Testis (tissue), 3 donors: ENCODE measurements around the gene SYNDIG1. TPM values are rescaled to one million over a fixed set of nuclear protein-coding genes. Genes with fewer than 3 reads are reported as not detected.

Experiments
- DNase-seq: peaks from one replicate; pipeline ENCODE4 v3.0.0-alpha.2; 2019
- H3K27ac ChIP-seq, 2 donors: fragments of 200-600 bp; sonication (generic); one replicate each; pipeline ENCODE4 v1.5.1; 2019
- H3K27me3 ChIP-seq: fragments of 200-600 bp; sonication (generic); one replicate; pipeline ENCODE4 v1.5.1; 2019
- H3K36me3 ChIP-seq: fragments of 200-600 bp; sonication (generic); one replicate; pipeline ENCODE4 v1.5.1; 2017; ENCODE audit warnings: low read depth; ENCODE audit errors: missing control alignments
- H3K4me1 ChIP-seq: fragments of 200-600 bp; sonication (generic); one replicate; pipeline ENCODE4 v1.5.1; 2019
- H3K4me3 ChIP-seq, 2 donors: fragments of 200-600 bp; sonication (generic); one replicate each; pipeline ENCODE4 v1.5.1; 2017 to 2019
- H3K9me3 ChIP-seq: fragments of 200-600 bp; sonication (generic); one replicate; pipeline ENCODE4 v1.5.1; 2017
- CTCF ChIP-seq, 3 experiments: fragments of 450-650 bp in 2 of 3; fragments of 200-600 bp in 1 of 3; sonication (generic) in 1 of 3; IDR thresholded peaks; one replicate each; pipeline ENCODE4 v1.5.1; 2016 to 2019; ENCODE audit warnings: antibody characterized with exemption in 3 of 3, mild to moderate bottlenecking in 2 of 3, moderate library complexity in 1 of 3
- POLR2A ChIP-seq: fragments of 450-650 bp; IDR thresholded peaks from one replicate; pipeline ENCODE4 v1.6.1; 2017; ENCODE audit warnings: antibody characterized with exemption, mild to moderate bottlenecking, moderate library complexity
- WGBS, 2 donors: methylation state at CpG; one replicate each; pipeline ENCODE4 v1.1.5; 2018; 5-methylcytosine and 5-hydroxymethylcytosine counted together
- intact Hi-C: fragments of 100-400 bp; cut with DNase I; formaldehyde crosslinking; loops from one replicate; pipeline ENCODE4 v1.15.1; 2023; ENCODE audit warnings: low total_unique reads
- polyA plus RNA-seq: library from polyadenylated mRNA; stranded (reverse); fragments of 350-450 nt; fragmentation: Illumina TruSeq; extraction: RNeasy Lipid Tissue Mini Kit (QIAGEN cat#74804); gene quantifications from one replicate; pipeline ENCODE4 v1.2.3, GENCODE V29; 2014; ENCODE audit warnings: low read depth, low replicate concordance; ENCODE audit not compliant: insufficient read depth
- total RNA-seq, 2 donors: library from RNA; depleted of rRNA; stranded (reverse); fragments of >200 nt; gene quantifications; one replicate each; pipeline ENCODE4 v1.2.3, GENCODE V29; 2016

The SYNDIG1 gene
- total and polyA plus RNA-seq, 3 donors from 2014 or later = 2.1 to 3.2 (median 2.8) TPM

DNA sequence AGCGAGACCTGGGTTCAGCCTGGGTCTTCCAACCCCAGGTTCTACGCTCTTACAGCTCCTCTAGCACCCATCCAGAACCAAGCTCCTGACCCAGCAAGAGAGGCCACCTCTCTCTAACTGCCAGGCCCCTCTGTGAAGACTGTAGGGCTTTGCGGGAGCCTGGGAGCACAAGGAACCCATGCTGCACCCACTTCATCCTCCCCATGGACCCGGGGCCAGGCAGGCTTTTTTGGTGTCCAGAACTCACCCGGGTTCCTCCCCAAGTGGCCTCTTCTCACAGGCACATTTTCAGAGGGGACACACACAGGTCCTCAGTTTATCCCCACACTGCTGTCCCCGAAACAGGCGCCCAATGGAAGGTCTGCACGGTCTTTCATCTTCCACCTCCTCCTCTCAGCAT is 145.9 kb downstream of the SYNDIG1 start:
- Histone ChIP-seq H3K9me3 (no peaks in the 10 kb centered on the region), H3K4me1 (no peaks in the 10 kb centered on the region), H3K4me3 (no peak overlapping the region), H3K27me3 (no peaks in the 10 kb centered on the region), H3K36me3 (no peaks in the 10 kb centered on the region), H3K27ac (no peak overlapping the region)
- intact Hi-C loops = no loop called here
- DNase-seq = no peak
- no peak for TF ChIP-seq POLR2A
- no peak for TF ChIP-seq CTCF (IDR thresholded peaks at IDR 0.05)
- 74 to 98% methylated on average over 3 to 8 of the region's 8 CpGs for WGBS, 2 donors

DNA sequence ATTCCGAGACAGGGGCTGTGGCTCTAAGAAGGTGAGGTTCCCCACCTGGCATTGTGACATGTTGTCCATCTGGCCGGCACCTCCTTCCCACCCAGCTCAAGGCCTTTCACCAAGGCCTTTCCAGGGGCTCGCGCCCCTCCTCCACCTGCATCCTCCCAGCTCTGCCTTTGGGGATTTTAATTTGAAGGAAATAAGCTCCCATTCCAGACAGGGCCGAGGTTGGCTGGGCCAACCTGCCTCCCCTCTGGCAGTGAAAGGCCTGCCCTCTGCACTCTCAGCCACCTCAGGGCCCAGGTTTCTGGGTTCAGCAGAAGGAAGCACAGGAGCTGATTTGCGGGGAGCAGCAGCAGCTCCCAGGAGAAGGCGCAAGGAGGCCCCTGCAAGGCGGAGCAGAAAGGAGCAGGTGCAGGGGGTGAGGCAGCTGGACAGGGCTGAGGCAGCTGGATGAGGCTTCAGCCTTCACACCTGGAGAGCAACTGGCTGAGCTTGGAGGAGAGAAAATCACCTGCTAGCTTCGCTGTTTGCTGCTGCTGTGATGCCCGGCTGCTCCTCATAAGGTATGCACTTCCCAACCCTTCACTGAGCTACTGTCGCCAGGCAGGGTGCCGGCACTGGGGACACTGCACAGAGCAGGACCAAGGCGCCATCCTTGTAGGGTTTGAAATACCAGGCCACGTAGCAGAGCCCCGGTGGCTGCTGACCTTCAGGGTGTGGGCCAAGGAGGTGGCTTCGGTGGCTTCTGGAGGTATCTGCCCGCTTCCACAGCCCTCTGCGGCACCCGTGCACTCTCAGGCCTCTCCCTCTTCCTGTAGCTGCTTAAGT is 147.0 kb downstream of the SYNDIG1 start:
- Histone ChIP-seq H3K9me3 (no peaks in the 10 kb centered on the region), H3K27me3 (no peaks in the 10 kb centered on the region), H3K4me1 (no peaks in the 10 kb centered on the region), H3K4me3 (no peak overlapping the region), H3K36me3 (no peaks in the 10 kb centered on the region), H3K27ac (no peak overlapping the region)
- WGBS, 2 donors = 84 to 86% methylated on average over 10 to 19 of the region's 19 CpGs
- TF ChIP-seq CTCF (IDR thresholded peaks at IDR 0.05) (no peak), POLR2A (no peak)
- intact Hi-C loops = no loop called here
- no peak for DNase-seq

- DNase-seq = no peak
- H3K4me3 ChIP-seq = no peak overlapping the region
- H3K36me3 ChIP-seq = no peaks in the 10 kb centered on the region
- no peaks in the 10 kb centered on the region for H3K9me3 ChIP-seq
- WGBS, 2 donors = 88 to 93% methylated on average over 13 of the region's 13 CpGs
- H3K27ac ChIP-seq = no peak overlapping the region
- no peaks in the 10 kb centered on the region for H3K4me1 ChIP-seq
- H3K27me3 ChIP-seq = no peaks in the 10 kb centered on the region
- TF ChIP-seq CTCF (IDR thresholded peaks at IDR 0.05) (no peak), POLR2A (no peak)
- intact Hi-C loops = no loop called here
Observed at GRCh38 chr20:24617080-24617432, 147.6 kb downstream of the SYNDIG1 start.

DNA sequence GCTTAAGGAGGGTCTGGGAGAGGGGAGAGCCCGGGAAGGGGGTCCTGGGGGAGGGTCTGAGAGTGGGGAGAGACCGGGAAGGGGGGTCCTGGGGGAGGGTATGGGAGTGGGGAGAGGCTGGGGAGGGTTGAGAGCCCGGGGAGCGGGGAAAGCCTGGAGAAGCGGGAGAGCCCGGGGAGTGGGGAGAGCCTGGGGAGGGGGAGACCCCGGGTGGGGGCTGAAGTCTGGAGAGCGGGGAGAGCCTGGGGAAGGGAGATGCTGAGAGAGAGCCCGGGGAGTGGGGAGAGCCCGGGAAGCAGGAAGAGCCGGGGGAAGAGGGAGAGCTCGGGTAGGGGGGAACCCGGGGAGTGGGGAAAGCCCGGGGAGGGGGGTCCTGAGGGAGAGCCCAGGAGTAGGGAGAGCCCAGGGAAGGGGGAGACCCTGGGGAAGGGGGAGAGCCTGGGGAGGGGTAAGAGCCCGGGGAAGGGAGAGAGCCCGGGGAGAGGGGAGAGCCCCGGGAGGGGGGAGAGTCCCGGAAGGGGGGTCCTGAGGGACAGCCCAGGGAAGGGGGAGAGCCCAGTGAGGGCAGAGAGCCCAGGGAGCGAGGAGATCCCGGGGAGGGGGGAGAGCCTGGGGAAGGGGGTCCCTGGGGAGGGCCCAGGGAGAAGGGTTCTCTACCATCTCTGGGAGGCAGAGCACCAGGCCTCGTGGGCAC is 148.5 kb downstream of the SYNDIG1 start:
- no peak for DNase-seq
- no peaks in the 10 kb centered on the region for H3K27me3 ChIP-seq
- no peaks in the 10 kb centered on the region for H3K9me3 ChIP-seq
- intact Hi-C loops = no loop called here
- H3K4me1 ChIP-seq = no peaks in the 10 kb centered on the region
- TF ChIP-seq CTCF (IDR thresholded peaks at IDR 0.05) (no peak), POLR2A (no peak)
- 54 to 60% methylated on average over 11 to 17 of the region's 21 CpGs for WGBS, 2 donors
- H3K27ac ChIP-seq = no peak overlapping the region
- H3K4me3 ChIP-seq = no peak overlapping the region
- H3K36me3 ChIP-seq = no peaks in the 10 kb centered on the region
